HG03196 (cell line): ENCODE results near the gene KRT85.
"Not testable (repeated sequence)": the region's sequence is repeated elsewhere in the genome, so short reads cannot be mapped to it uniquely, and the experiment has no call there.

ENCODE experiments used
- ATAC-seq: cut with Tn5 transposase; IDR thresholded peaks from one replicate; pipeline ENCODE4 v1.9.1; 2021; ENCODE audit not compliant: unreplicated experiment

KRT85 gene

DNA sequence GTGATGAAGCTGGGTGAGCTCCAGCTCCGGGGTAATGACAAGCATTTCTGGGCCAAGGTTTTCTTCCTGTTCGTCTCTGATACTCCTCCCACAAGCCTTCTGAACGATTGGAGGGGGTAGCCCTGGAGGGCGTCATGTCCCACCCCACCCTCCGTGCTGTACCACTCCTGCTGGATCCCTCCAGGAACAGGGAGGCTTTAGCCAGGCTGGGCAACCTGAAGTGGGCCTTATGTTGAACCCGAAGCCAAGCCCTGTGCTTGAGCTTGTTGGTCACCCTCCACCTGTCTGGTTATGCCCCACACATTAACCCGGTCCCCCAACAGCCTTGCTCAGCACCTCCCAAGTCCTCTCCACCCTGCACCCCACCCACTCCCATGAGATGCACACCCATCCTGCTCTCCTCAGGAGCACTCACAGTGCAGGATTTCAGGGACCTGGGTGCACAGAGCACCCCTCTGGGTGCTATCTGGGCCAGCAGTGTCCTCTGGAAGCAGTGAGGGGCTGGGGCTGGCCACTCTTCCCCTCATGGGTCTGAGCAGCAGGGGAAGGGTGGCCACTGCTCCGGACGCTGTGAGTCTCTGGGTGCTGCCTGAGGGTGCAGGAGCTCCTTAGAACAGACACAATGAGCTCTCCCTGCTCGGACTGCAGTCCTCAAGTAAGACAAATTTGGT is 39.3 kb downstream of the KRT85 start:
- no peak for ATAC-seq

DNA sequence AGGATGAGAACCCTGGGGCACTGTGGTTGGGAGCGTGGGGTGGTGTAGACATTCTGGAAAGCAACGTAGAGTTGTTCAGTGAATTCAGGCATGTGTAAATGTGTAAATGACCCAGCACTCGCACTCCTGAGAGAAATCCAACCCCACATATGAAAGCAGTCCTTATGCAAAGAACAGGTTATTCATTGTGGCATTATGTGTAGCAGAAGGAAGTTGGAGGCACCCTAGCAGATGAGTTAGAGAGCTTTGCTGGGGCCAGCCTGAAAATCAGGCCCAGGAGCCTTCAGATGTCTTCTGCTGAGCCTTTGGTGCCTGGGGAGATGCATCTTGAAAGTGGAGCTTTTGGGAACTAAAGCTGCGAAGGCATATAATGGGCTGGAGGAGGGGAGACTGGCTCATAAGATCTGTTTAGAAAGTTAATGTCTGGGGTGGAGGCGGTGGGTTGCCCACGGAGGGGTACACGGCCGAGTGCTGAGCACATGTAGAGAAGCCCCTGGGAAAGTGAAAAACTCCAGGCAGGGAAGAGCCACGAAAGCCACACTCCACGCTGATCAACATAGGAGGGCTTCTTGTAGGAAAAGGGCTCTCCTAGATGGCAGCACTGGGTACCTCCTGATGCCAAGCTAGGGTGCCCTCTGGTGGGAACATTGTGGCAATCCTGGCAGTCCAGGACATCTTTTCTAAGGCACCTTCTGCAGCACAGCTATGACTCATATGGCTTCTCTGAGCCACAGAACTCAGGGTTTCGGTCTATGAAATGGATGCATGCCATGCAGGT is 40.0 kb downstream of the KRT85 start:
- ATAC-seq = peak; percentile 71

DNA sequence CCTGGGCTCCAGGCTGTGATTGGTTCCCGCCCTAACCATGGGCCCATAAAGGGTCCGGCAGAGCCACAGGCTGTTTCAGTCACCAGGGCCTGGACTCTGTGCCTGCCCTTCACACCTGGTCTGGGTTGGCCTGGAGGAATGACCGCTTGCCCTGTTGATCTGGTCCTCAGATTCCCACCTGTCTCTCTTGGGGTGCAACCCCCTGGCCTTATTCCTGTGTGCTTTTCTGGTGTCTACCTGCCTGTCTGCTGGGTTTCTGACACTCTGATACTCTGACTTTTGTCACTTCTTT is 43.2 kb downstream of the KRT85 start:
- ATAC-seq = no peak

DNA sequence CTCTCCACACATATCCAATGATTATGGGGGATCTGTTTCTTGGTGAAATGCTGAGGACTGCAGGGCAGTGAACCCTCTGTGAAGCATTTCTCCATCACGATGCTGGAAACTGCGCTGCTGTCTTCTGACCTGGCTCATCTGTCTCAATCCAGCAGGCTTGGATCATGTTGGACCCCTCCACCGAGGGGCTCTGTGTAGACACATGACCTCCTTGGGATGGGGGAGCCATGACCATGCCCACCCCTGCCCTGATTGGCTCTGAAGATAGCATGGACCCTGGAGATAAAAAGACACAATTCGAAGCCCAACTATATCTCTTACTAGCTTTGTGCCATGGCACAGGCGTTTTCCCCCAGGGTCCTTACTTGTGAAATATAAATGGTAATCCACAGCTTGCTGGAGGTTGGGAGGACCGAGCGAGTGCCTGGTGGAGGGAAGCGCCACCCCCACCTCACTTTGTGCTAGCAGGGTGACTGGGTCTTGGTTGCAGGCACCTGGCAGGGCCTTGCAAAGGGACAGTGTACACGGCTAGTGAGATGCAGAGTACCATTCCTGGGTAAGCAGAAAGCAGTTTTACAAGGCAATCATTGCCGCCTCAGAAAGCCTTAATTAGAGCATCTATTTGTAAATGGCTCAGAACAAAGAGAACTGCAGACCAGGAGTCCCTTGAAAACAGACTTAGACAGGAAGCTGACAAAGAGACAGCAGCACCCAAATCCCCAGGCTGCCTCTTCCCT is 43.7 kb downstream of the KRT85 start:
- ATAC-seq = no peak

DNA sequence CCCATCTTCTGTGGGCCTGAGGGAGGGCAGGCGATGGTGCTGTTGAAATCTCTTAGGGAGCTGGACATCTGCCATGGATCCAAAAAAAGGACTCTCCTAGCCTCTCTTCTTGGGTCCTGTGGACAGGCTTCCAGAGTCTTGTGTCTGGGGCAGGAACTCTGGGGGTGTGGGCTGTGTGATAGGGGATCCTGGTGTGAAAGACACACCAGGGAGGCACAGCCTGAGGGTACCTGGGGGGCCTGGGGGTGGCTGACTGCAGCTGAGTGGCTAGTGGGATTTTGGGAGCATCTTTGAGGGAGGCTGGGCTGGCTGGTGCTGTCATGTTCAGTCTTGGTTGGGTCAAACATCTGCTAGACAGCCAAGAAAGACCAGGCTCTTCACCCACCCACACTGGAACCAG is 44.3 kb downstream of the KRT85 start:
- no peak for ATAC-seq

DNA sequence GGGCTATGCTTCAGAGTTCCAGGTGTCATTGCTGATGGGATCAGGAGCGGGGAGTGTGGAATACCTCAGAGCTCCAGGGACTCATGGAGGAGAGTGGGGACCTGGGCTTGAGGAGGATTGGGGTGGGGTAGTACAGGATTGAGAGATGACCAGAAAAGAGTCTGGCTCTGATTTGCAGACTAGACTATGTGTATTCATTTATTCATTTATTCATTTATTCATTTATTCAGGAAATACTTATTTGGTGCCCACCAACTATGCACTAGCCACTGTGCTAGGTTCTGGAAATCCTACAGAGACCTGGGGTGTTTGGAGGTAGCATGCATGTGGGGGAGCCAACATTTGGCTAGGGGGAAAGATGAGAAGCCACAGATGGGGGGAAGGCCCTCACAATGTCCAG is 45.2 kb downstream of the KRT85 start:
- no peak for ATAC-seq

DNA sequence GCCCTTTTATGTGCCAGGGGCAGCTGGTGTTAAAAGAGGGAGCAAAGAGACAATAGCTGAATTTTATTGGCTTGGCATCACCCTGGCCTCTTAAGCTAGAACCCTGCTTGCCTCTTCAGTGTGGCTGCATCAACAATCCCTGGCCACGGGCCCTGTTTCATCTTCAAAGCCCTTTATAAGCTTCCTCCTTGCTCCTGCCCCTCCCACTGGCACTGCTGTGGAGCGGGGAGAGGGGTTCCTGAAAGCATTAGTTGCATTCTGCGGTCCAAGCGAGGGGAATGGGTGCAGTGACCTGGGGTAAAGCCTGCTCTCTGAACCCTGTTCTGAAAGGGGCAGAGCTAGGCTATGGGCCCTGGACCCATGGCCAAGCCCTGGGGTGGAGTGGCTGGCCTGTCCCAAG is 45.9 kb downstream of the KRT85 start:
- ATAC-seq = no peak

DNA sequence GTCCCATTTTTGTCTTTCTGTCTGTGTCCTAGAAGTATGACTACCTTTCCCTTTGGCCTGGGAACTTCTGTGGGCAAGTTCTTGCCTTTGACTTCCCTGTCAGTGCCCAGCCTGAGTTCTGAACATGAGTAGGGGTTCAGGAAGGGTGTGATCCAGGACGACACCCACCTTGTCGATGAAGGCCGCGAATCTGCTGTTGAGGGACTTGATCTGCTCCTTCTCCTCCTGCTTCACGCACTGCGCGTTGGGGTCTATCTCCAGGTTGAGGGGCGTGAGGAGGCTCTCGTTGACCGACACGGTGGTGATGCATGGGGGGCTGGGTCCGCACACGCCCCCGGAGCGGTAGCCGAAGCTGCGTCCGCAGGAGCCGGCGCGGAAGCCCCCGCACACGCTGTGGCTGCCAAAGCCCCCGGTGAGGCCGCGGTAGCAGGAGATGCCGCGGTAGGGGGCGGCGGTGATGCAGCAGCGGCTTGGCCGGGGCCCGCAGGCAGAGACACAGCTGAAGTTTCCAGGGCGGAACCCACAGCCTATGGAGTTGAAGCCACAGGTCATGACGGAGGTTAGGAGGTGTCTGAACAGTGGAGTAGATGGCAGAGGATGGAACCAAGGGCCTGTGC is 46.4 kb downstream of the KRT85 start, which contains the start of gene KRT83:
KRT83 (minus strand) TSS at position 615 of the 617 bp plus-strand sequence; CDS start at position 552, 63 bp downstream.
- no peak for ATAC-seq

DNA sequence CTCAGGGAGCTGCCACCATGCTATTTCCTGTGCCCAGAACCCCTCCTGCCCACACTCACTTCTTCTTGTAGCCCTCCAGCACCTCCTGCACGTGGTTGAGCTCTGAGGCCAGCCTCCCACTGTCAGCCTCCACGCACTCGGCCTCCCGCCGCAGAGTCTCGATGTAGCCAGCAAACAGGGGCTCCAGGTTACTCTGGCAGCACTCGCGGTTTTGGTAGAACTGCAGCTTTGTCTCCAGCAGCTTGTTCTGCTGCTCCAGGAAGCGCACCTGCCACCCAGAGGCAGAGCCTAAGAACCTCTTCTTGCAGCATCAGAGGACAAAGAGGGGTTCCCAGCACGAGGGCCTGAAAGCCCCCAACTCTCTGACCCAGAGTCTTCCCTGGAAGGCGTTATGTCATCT is 48.2 kb downstream of the KRT85 start:
- ATAC-seq = no peak

DNA sequence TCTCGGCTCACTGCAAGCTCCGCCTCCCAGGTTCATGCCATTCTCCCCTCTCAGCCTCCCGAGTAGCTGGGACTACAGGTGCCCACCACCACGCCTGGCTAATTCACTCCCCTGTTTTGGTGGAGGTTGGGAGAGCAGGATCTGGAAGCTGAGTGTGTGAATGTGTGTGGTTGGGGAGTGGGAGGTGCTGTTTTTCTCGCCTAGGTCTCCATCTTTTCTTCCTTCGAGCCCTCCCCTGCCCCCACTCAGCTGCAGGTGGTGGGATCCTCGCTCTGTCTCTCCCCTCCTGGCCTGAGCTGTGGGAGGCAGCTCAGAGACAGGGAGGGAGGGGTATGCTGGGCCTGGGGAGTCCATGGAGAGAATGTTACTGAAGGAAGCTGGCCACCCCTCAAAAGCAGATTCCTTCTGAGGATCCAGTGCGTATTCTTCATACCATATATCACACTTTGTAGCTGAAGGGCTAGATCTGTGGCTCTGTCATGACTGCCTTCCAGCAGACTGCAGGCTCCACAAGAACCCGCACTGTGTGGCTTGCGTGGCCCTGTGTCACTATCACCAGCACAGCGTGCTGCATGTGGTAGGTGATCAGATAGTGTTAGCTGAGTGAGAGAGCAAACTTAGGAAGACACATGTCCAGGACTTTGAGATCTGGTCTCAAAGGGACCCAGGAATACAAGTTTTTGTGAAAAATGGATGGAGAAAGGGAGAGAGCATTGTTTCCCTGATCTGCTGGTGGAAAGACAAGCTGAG is 48.9 kb downstream of the KRT85 start:
- no peak for ATAC-seq

DNA sequence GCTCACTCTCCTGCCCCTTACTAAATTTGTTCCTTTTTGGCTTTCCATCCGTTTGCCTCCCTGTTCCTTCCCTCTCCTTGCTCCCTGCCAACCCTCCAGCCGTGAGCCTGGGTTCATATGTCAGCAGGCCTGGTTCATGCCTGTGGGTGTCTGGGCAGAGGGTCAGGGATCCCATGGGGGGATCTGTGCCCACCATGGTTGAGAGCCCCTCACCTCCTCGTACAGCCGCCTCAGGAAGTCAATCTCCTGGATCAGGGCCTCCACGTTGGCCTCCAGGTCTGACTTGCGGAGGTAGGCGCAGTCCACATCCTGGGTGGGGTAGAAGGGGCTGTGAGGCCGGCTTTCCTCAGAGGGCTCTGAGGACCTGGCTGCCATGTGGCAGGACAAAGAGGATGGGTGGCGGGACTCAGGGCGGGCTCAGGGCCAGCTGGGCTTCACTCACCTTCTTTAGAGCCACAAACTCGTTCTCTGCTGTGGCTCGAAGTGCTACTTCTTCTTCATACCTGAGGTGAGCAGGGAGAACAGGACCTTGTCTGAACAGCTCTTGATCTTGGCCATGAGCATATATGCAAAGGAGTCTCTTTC is 49.7 kb downstream of the KRT85 start:
- ATAC-seq = no peak

DNA sequence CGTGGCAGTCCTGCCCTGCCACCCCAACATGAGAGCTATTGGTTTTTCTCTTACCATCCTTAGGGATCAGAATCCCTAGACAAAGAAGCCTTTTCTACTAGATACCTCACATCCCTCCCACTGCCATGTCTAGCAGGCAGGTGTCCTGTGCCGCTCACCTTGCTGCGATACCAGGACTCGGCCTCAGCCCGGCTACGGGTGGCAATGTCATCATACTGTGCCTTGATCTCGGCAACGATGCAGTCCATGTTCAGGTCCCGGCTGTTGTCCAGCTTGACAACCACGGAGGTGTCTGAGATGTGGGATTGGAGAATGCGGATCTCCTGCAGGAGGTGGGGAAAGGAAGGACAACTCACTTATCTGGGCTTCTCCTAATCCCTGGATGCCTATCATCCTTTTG is 50.6 kb downstream of the KRT85 start:
- no peak for ATAC-seq

DNA sequence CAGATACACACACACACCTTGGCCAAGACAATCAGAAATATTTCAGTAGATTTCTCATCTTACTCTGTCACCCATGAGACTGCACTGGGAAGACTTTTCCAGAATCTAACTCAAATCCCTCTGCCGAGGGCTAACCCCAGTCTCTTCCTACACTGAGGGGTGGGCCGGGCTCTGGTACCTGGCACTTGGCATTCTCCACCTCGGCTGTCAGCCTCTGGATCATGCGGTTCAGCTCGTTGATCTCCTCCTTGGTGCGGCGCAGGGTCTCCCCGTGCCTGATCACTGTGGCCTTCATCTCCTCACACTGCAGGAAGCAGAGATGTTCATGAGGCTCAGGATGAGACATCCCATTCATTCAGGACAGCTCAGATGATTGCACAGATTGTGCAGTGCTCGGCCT is 51.0 kb downstream of the KRT85 start:
- no peak for ATAC-seq

DNA sequence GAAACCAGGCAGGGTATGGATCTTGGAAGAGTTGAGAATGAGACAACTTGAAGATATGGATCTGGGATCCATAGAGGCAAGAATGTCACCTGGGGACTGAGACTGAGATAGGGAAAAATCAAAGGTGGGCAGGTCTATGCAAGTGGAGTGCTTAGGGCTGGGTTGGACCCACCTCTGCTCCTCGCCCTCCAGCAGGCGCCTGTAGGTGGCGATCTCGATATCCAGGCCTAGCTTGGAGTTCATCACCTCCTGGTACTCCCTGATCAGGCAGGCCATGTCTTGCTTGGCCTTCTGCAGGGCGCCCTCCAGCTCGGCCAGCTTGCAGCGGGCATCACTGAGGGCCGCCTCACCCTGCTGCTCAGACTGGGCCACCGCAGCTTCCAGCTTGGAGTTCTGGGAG is 51.6 kb downstream of the KRT85 start:
- ATAC-seq = not testable (repeated sequence)

DNA sequence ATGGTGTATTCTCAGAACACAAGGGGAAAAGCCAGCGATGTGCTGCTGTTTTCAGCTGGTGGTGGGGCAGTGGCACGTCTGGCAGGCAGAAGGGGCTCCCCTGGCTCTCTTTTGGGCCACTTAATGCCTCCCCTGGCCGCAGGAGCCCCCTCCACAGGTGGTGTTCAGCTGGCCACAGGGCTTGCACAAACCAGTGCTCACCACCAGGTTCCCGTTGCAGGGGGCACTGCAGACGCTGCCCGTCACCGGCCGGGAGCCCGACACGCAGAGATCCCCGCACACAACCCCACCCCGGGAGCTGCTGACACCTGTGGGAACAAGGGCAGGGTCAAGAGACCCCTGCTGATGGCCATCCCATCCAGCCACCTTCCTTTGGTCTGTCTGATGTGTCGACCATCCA is 52.8 kb downstream of the KRT85 start:
- no peak for ATAC-seq

DNA sequence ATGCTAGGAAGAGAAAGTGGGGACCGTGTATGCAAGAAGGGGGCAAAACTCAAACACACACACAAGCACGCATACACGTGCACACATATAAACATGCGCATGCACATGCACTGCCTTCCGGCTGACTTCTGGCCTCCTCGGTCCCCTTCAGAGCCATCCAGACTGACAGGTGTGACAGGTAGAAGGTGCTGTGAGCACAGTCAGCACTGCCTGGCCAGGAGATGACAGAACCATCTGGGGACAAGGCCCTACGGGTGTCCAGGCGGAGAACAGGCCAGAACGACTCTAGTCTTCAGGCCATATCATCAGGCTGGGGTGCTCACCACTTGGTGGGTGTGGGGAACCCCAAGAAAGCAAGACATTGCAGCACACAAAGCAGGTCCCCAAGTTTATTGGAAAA is 53.4 kb downstream of the KRT85 start:
- no peak for ATAC-seq

DNA sequence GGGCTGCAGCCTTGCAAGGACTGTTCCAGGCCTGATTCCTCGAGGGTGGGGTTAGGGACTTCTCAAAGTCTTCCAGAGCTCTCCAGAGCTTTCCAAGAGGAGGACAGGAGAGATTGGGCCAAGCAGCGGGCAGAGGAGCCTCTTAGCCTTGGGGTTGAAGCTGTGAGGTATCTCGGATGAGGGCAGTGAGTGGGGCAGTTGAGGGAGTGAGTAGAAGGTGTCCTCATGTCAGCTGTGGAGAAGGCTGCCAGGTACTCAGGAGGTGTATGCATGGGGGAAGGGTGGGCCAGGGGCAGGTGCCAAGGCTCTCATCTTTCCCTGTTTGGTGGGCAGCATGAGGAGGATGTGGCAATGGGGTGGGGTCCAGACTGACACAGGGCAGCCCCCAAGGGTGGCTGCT is 53.8 kb downstream of the KRT85 start:
- ATAC-seq = no peak

DNA sequence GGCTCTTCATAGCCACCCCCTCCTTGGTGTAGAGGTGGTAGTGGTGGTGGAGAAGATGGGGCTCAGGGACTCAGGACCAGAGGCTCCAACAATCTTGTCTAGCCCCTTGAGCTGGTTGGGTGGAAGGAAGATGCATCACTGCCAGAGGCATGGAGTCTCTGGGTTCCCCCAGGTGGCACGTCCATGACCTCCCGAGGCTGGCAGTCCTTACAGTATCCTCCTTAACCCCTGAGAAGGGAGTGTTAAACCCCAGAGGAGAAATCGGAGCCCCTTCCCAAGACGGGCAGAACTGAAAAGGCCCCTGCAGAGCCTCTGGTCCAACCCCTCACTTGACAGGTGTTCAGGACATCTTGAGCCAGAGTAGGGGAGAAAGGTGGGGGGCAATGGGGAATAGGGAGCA is 55.2 kb downstream of the KRT85 start:
- ATAC-seq = no peak

DNA sequence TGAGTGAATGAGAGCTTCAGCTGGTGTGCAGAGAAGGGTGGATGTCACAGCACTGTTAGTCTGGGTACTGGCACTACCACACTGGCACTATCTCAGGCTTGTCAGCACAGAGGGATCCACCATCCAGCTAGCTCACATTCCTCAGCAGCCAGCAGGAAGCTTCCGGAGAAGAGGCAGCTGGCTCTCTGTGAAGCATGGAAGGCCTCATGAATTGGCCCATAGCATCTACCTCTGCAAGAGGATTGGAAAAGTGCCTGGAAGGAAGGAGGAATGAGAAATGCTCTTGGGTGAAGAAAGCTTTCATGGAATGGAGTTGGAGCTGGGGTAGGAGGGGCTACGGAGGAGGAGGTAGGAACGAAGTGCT is 56.0 kb downstream of the KRT85 start:
- ATAC-seq = no peak

DNA sequence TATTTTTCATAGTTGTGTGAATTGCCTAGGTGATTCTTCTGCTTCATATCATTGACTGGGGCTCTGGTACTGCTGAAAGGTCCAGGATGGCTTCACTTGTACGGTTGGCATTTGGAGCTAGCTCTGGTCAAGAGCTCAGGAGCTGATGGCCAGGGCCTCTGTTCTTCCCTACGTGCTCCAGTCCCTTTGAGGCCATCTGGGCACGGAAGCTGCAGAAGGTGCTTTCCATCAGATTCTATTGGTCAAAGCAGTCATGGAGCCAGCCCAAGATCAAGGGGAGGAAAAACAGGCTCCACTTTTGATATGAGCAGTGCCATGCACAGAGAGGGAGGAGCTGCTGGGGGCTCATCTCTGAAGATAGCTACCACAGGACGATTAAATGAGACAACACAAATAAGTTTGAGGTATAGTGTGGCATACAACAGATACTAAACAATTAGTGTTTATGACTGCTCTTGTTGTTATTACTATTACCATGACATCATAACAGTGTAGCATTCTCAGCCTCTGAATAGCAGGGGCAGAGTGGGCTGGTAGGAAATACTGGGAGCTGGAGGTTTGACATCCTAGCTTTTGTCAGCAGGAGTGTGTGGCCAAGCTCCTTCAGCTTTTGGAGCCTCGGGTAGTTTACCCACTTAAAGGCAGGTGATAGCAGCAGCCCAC is 56.5 kb downstream of the KRT85 start:
- no peak for ATAC-seq
